ENCODE measurements around the gene UNC45B.
"Not testable (repeated sequence)": the region's sequence is repeated elsewhere in the genome, so short reads cannot be mapped to it uniquely, and the experiment has no call there.

The UNC45B gene

DNA sequence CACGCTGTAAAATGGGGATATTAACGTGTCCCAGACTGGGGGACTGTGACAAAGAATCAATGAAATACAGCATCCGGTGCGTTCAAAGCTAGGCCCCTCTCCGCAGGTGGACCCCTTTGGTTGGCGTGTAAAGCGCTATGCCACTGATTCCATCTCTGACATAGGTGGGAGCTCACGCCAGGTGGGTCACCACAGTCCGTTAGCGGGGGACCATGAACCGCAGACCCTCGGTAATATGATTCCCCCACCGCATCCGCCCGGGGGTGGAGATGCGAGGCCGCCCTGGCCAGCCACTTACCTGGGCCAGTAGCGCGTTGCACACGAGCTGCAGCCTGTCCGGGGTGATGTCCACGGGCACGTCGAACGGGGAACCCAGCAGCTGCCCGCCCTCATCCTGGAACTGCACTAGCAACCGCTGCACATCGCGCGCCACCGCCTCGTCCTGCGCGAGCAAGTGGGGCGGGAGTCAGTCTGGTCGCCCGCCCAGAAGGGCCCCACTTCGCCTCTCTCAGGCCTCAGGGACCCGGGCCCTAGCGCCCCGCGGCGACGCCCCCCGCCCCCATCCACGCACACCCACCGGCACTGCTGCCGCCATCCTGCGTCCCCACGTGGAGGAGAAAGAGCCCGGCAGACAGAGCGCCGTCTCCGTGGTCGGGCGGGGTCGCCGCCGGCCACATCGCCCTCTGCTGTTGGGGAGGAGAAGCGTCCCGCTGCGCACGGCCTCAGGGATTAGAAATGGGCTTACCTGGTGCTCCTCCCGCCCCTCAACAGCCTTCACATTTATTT is 5.7 kb upstream of the UNC45B start, which contains the start of gene NLE1:
Gene NLE1 (minus strand): TSS at position 623 of the 786 bp plus-strand sequence. CDS start 28 bp downstream, at position 595.
- DNase-seq (ENCODE audit: low spot score), result peak; percentile 93

DNA sequence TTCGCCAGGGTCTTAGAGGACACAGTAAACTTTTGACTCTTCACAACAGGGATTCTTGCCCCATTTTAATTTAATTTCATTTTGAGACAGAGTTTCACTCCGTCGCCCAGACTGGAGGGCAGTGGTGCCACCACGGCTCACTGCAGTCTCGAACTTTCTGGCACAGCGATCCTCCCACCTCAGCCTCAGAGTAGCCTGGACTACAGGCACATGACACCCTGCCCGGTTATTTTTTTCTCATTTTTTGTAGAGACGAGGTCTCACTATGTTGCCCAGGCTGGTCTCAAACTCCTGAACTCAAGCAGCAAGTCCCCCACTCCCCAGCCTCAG is 5.2 kb upstream of the UNC45B start:
- no peak for DNase-seq (ENCODE audit: low spot score)

DNA sequence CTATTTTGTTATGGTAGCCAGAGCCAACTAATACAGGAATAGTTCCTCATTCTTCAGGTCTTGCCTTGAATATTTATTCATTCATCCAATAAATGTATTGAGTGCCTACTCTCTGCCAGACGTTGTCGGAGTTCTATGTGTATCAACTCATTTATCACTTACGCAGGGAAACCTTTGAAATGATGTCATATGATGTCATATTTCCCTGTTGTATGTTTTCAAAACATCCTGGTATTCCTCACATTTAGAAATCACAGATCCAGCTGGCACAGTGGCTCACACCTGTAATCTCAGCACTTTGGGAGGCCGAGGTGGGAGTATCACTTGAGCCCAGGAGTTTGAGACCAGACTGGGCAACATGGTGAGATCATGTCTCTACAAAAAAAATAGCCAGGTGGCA is 2.8 kb upstream of the UNC45B start:
- DNase-seq (ENCODE audit: low spot score), result no peak

GRCh38 chr17:35146214-35146833 is 1.3 kb upstream of the UNC45B start:
- DNase-seq (ENCODE audit: low spot score), result no peak

GRCh38 chr17:35148144-35148543 is 527 bp downstream of the UNC45B start:
- DNase-seq (ENCODE audit: low spot score), result no peak

DNA sequence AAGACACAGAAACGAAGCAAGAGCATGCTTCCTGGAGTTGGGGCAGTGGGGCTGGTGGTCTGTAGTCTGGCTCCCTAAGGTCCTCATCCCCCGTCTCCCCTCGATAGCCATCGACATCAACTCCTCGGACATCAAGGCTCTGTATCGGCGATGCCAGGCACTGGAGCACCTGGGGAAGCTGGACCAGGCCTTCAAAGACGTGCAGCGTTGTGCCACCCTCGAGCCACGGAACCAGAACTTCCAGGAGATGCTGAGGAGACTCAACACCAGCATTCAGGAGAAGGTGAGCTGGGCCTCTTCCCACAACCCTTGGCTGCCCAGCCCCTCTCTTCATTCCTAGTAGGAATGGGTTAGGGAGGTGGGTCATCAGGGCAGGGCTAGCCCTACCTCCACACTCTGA is 2.3 kb downstream of the UNC45B start:
- no peak for DNase-seq (ENCODE audit: low spot score)

GRCh38 chr17:35151080-35151479 is 3.5 kb downstream of the UNC45B start:
- DNase-seq (ENCODE audit: low spot score), result not testable (repeated sequence)

DNA sequence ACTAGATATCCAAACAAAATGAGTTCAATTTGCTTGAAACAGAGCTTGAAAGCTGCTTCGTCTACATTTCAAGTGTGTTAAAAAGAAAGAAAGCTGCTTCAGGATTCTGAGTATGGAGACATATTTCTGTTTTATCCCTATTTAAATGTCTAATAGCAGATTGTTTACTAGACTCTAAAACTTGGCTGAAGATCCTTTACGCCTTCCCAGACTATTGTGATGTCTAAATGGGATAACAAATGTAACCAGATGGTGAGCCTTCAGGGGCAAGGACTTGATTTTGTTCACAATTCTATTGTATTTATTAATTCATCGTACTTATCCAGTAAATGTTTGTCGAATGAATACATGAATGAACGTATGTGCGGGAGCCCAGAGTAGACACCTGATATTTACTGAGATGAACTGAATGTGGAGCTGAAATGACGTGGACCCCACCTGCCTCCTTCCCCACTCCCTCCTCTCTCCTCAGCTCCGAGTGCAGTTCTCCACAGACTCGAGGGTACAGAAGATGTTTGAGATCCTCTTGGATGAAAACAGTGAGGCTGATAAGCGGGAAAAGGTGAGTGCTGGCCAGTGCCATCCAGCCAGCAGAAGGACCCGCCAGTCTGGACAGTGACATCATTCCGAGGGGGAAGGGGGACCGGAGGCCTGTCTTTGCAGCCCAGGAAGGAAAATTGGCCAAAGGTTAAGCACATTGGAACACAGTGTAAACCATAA is 5.0 kb downstream of the UNC45B start:
- DNase-seq (ENCODE audit: low spot score), result no peak

DNA sequence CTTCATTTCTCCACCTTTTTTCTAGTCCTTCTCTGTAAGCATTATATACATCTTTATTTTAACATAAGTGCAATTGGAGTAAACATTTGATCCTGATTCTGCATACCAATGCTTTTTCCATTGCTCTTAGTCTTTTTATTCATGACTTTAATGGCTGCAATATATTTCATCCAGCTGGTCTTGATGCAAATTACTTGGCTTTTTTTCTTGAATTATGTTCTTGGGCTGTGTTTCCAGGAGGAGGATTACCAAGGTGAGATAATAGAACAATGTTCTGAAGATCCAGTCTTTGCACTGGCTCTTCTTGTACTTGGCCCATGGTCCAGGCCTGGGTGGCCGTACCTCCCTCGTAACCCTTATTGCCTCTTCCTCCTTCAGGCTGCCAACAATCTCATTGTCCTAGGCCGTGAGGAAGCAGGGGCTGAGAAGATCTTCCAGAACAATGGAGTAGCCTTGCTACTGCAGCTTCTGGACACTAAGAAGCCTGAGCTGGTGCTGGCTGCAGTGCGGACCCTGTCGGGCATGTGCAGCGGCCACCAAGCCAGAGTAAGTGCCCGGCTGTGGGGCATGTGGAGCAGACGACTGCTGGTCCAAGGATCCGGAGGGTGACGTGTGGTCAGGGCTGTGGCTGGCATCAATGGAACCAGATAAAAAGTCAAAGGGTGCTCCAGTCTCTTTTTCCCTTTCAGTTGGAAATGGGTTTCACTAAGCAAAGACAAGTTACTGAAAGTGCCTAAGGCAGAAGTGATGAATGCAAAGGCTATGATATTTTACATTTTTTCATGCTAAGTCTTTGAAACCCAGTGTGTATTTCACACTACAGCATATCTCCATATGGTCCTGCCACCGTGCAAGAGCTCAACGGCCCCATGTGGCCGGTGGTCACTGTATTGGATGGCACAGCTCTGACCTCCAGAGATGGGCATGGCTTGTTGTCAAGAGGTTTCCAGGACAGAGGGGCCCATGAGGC is 6.9 kb downstream of the UNC45B start:
- no peak for DNase-seq (ENCODE audit: low spot score)

- DNase-seq (ENCODE audit: low spot score), result no peak
Observed at GRCh38 chr17:35155246-35155645, 7.6 kb downstream of the UNC45B start.

- no peak for DNase-seq (ENCODE audit: low spot score)
Observed at GRCh38 chr17:35159940-35160339, 12.3 kb downstream of the UNC45B start.

DNA sequence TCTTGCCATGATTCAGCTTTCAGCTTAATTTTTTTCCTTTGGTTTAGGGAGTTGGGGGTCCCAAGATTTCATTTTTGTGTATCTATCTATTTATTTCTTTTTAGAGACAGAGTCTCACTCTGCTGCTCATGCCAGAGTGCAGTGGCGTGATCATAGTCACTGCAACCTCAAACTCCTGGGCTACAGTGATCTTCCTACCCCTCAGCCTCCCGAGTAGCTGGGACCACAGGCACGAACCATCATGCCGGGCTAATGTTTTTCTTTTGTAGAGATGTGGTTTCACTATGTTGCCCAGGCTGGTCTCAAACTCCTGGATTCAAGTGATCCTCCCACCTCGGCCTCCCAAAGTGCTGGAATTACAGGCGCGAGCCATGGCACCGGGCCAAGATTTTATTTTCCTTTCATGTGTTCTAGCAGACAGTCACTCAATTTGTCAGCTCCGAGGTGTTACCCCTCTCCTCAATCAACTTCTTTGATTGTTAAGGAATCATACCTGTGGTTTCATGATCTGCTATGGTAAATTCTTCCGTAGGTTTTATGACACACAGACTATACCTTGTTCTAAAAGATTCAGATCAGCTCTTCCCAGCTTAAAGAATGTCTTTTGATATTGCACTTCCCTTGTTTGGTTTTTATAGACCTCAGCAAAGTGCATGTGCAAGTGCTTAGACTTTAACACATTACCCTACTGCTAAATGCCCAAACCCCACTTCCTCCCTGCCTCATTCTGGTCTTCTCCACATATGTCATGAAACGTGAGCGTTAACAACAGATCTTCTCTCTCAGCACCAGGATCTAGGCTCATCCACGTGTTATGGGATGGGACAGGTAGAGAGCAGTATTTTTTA is 13.0 kb downstream of the UNC45B start:
- DNase-seq (ENCODE audit: low spot score), result no peak

DNA sequence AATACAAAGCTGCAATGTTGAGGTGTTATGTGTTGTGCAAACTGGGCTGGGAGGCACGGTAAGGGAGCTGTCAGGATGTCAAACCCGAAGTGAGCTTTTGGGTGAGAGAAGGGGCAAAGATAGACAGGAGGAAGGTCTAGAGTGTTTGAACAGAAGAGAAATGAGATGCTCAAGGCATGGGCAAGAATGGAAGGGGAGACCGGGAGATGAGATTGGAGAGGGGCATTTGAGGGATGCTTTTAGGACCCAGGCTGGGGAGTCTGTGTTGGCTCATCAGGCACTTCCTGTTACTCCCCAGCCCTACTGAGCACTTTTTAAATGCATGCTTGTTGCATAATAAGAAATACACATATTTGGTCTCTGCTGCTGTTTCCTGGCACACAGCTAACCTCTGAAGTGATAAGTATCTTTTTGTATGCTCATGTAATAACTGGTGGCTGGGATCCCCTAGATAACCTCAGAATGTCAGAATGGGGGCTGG is 13.7 kb downstream of the UNC45B start:
- DNase-seq (ENCODE audit: low spot score), result no peak

DNA sequence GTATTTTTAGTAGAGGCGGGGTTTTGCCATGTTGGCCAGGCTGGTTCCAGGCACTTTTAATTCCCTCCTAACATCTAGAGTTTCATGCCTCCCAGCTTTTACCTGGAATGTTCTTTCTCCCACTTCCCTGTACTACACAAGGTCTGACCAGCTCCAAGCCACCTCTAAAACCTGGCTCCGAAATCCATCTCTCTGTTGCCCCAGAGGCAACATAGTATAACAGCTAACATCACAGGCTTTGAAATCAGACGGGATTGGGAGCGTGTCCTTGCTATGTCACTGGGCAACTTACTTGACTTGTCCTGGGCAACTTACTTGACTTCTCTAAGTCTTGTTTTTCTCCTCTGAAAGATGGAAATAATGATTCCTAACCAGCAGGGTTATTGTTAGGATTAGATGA is 15.1 kb downstream of the UNC45B start:
- no peak for DNase-seq (ENCODE audit: low spot score)

- DNase-seq (ENCODE audit: low spot score), result no peak
Observed at GRCh38 chr17:35163886-35164285, 16.3 kb downstream of the UNC45B start.

DNA sequence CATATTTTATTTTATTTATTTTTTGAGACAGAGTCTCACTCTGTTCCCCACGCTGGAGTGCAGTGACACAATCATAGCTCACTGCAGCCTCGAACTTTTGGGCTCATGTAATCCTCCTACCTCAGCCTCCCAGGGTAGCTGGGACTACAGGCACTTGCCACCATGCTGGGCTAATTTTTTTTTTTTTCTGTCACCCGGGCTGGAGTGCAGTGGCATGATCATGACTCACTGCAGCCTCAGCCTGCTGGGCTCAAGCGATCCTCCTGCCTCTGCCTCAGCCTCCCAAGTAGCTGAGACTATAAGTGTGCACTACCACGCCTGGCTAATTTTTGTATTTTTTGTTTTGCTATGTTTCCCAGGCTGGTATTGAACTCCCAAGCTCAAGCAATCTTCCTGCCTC is 17.1 kb downstream of the UNC45B start:
- DNase-seq (ENCODE audit: low spot score), result no peak

DNA sequence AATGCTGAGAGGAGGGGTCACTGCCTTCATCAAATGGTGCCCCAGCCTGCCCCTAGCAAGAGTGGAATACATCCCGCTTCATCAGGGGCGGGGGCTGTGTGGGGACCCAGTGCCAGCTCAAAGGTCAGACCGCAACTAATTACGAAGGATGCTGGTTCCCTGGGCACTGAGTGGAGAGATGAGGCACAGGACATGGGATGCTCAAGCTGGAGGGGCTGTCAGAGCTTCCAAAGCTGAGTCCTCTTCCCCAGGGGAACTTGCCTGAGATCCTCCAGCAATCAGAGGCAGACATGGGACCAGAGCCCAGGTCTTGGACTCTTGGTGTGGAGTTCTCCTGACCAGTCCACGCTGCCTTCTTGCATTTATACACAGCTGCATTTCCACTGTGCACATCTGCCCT is 18.9 kb downstream of the UNC45B start:
- DNase-seq (ENCODE audit: low spot score), result no peak

DNA sequence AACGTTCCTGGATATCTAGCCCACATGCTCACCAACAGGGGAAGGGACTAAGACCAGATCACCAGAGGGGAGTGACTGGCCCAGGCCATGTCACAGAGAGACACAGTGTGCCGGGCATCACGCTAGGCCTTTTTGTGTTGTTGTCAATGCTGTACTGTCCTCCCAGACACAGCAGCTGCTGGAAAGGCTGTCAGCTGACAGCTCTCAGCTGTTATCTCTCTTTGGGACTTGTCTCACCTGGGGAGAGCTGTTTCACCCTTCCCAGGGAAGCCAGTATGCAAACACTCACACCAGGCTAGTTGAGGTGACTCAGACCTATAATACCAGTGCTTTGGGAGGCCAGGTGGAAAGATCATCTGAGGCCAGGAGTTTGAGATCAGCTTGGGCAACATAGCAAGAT is 19.4 kb downstream of the UNC45B start:
- no peak for DNase-seq (ENCODE audit: low spot score)

- peak; percentile 49 for DNase-seq (ENCODE audit: low spot score)
Observed at GRCh38 chr17:35167666-35168065, 20.0 kb downstream of the UNC45B start.

- no peak for DNase-seq (ENCODE audit: low spot score)
Observed at GRCh38 chr17:35169835-35170363, 22.3 kb downstream of the UNC45B start.

Measured in AG08396 (cell line).